GM18507 (cell line): ENCODE measurements around the gene USP7.
"Not testable (repeated sequence)": the region's sequence is repeated elsewhere in the genome, so short reads cannot be mapped to it uniquely, and the experiment has no call there.

Experiments used
- DNase-seq: peaks from one replicate; pipeline ENCODE4 v3.0.0; 2011; ENCODE audit warnings: low read depth; ENCODE audit not compliant: insufficient read length; ENCODE audit errors: extremely low spot score
- FAIRE-seq: peaks from 2 replicates; lab custom pipeline; 2011; peaks lifted over from hg19 to GRCh38; lab: Jason Lieb, UNC

The USP7 gene

DNA sequence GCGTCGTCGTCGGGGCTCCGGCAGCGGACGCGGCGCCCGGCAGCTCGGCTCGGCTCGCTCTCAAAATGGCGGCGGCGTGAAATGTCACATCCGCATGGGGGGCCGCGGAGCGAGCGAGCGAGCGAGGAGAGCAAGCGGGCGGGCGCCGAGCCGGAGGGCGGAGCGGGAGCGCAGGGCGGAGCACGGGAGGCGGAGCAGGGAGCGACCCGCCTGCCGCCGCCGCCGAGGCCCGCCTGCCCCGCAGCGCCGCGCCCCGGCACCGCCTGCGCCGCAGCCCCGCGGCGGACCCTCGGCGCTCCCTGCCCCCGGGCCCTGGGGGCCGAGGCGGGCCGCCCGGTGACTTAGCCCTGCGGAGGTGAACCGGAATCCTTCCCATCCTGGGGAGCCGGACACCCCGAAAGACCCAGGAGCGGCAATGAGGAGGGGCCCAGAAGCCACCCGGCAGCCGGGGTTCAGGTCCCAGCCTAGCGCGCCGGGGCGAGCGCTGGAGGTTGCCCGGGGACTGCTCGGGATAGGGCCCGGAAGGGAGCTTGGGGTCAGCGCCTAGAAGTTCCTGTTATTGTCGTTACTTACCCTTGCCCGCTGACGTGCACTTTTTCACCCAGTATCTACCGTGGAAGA lies at the start of gene USP7:
Gene USP7, minus strand, starts transcription at position 86 of the 621 bp plus-strand sequence. CDS start 621 bp downstream, outside the sequence.
- FAIRE-seq, result peak; percentile 52
- DNase-seq, result peak; percentile 84

GRCh38 chr16:9013508-9013864 lies 49.8 kb upstream of the USP7 start:
- no peak for FAIRE-seq
- DNase-seq, result no peak

DNA sequence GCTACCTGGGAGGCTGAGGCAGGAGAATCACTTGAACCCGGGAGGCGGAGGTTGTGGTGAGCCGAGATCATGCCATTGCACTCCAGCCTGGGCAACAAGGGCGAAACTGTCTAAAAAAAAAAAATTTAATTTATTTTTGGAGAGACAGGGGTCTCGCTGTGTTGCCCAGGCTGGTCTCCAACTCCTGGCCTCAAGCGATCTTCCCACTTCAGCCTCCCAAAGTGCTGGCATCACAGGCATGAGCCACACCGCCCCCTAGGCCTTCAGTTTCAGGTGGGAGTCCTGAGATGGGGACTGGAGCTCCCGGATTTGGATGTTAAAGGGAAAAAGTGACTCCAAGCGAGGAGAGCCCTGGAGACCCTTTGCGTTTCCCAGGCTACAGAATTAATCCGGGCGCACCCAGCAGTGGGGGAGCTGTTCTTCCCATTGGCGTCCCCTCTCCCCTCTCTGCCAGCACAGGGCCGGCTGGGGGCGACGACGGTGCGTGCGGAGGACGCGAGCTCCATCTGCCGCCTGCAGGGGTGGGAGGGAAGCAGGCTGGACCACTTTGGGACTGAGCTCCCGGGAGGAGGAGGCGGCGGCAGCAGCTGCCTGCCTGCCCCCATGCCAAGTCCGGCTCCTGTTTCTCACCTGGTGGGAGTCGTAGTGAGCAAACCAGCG lies 49.3 kb upstream of the USP7 start:
- no peak for DNase-seq

GRCh38 chr16:9012330-9012729 lies 48.6 kb upstream of the USP7 start:
- no peak for FAIRE-seq

More for the DNA sequence above, 49.3 kb upstream of the USP7 start:
- FAIRE-seq, result no peak

DNA sequence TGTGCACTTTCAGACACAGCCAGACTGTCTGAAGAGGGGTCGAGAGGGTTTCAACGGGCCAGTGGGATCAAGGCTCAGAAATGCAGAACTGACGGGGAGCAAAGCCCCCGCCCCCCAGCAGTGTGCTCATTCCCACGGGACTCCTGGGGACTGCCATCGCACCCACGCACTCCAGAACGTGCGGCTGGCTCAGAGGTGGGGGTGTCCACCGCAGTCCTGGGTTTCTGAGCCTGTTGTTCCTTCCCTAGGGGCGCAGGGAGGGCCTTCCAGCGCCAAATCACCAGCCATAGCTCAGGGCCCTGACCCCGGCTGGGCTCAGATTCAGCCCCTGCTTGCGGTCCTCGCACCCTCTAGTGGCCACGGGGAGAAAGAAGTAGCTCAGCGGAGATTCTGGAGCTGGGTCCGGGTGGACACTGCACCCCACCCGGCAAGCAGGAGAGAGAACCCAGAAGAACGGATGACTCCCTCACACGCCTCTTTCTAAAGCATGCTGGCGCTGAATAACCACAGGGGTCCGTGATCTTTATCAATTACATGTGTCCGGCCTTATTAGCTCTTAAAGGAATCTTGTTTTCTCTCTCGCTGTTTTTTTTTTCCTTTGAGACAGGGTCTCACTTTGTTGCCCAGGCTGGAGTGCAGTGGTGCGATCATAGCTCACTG lies 45.0 kb upstream of the USP7 start:
- FAIRE-seq, result peak; percentile 79

More at GRCh38 chr16:9012330-9012729, 48.6 kb upstream of the USP7 start:
- no peak for DNase-seq

GRCh38 chr16:9007177-9007794 lies 43.6 kb upstream of the USP7 start:
- FAIRE-seq, result no peak
- no peak for DNase-seq

More for the DNA sequence above, 45.0 kb upstream of the USP7 start:
- DNase-seq, result peak; percentile 80

DNA sequence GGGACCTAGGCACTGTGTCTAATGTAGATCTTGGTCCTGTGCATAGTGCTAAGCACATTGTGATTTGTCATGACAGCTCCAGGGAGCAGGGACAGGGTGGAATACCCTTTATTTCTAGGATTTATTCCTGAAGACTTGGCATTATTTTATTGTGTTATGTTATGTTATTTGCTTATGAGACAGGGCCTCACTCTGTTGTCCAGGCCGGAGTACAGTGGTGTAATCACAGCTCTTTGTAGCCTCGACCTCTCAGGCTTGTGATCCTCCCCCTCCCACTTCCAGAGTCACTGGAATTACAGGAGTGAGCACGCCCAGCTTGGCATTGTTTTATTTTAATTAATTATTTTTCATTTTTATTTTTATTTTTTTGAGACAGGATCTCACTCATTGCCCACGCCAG lies 40.5 kb upstream of the USP7 start:
- FAIRE-seq, result no peak

DNA sequence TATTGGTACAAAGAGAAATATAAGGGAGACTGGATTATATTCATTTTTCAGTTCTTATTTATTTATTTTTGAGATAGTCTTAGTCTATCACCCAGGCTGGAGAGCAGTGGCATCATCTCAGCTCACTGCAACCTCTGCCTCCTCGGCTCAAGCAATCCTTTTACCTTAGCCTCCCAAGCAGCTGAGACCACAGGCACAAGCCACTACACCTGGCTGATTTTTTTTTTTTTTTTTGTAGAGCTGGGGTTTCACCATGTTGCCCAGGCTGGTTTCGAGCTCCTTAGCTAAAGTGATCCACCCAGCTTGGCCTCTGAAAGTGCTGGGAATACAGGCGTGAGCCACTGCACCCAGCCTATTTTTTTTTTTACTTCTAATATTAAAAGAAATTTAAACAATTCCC lies 40.1 kb upstream of the USP7 start:
- FAIRE-seq (no peak), DNase-seq (no peak)

More for the DNA sequence above, 40.5 kb upstream of the USP7 start:
- DNase-seq, result no peak

- no peak for FAIRE-seq
- DNase-seq, result no peak
These were observed 39.6 kb upstream of the USP7 start for GRCh38 chr16:9003322-9003721.

DNA sequence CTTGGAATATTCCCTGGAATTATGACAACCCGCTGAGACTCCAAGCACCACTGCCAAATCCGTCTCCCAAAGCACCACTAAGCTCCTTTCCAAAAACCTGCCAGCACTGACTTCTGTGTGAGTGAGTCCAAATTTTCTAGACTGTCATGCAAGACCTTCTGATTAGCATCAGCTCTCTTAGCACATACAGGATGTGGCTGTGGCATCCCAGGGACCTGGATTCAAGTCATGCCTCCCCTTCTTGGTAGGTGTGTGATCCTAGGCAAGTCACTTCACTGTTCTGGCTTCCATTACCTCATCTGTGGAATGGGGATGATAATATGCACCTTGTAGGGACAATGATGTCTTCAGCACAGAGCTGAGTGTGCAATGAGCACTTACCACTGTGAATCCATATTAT lies 38.3 kb upstream of the USP7 start:
- DNase-seq (no peak), FAIRE-seq (no peak)

DNA sequence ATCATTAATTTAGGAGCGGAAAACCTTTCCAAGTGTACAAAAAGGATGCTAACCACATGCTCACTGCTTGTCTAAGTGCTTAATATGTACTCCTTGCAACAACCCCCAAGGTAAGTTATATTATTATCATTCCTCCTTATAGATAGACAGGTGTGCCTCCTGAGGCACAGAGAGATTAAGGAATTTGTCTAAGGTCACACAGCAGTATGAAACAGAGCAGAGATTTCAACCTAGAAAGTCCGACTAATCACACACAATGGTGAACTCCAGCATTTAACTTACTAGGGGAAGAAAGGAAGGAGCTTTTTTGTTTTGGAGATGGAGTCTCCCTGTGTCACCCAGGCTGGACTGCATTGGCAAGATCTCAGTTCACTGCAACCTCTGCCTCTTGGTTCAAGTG lies 37.0 kb upstream of the USP7 start:
- no peak for DNase-seq
- FAIRE-seq, result no peak

GRCh38 chr16:8999800-9000199 lies 36.1 kb upstream of the USP7 start:
- DNase-seq (no peak), FAIRE-seq (no peak)

- no peak for FAIRE-seq
- no peak for DNase-seq
These were observed 34.4 kb upstream of the USP7 start for GRCh38 chr16:8998108-8998507.

GRCh38 chr16:8996891-8997290 lies 33.2 kb upstream of the USP7 start:
- FAIRE-seq (no peak), DNase-seq (no peak)

- FAIRE-seq (no peak), DNase-seq (no peak)
These were observed 26.7 kb upstream of the USP7 start for GRCh38 chr16:8990445-8990844.

GRCh38 chr16:8989099-8989878 lies 25.6 kb upstream of the USP7 start:
- DNase-seq, result no peak
- no peak for FAIRE-seq

GRCh38 chr16:8986818-8987191 lies 23.1 kb upstream of the USP7 start:
- FAIRE-seq (no peak), DNase-seq (no peak)

- FAIRE-seq, result no peak
- no peak for DNase-seq
These were observed 22.4 kb upstream of the USP7 start for GRCh38 chr16:8986111-8986510.

GRCh38 chr16:8982816-8983215 lies 19.1 kb upstream of the USP7 start:
- DNase-seq, result no peak

DNA sequence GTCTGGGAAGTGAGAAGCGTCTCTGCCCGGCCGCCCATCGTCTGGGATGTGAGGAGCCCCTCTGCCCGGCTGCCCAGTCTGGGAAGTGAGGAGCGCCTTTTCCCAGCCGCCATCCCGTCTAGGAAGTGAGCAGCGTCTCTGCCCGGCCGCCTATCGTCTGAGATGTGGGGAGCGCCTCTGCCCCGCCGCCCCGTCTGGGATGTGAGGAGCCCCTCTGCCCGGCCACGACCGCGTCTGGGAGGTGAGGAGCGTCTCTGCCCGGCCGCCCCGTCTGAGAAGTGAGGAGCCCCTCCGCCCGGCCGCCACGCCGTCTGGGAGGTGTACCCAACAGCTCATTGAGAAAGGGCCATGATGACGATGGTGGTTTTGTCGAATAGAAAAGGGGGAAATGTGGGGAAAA lies 18.2 kb upstream of the USP7 start:
- FAIRE-seq, DNase-seq: not testable (repeated sequence)

More at GRCh38 chr16:8982816-8983215, 19.1 kb upstream of the USP7 start:
- FAIRE-seq, result no peak
